Neural crest cell (in vitro differentiated cells): ENCODE measurements around the gene TMEM259. TPM values are rescaled to one million over a fixed set of nuclear protein-coding genes. Genes with fewer than 3 reads are reported as not detected.

Source experiments
- DNase-seq: peaks from one replicate; pipeline ENCODE4 v3.0.0; 2021; ENCODE audit warnings: low read depth, mixed read lengths, low spot score
- H3K27ac Mint-ChIP-seq: one replicate; pipeline ENCODE4 v1.8.0; 2021; ENCODE audit warnings: mild to moderate bottlenecking, mixed read lengths; ENCODE audit not compliant: unreplicated experiment
- H3K27me3 Mint-ChIP-seq: 2 replicates; pipeline ENCODE4 v1.8.0; 2021; ENCODE audit warnings: low read depth, mild to moderate bottlenecking, mixed read lengths
- H3K36me3 Mint-ChIP-seq: 2 replicates; pipeline ENCODE4 v1.8.0; 2021; ENCODE audit warnings: low read depth, mild to moderate bottlenecking, mixed read lengths
- H3K4me1 Mint-ChIP-seq: 2 replicates; pipeline ENCODE4 v1.8.0; 2021; ENCODE audit warnings: mixed read lengths
- H3K4me3 Mint-ChIP-seq: one replicate; pipeline ENCODE4 v1.8.0; 2021; ENCODE audit warnings: mild to moderate bottlenecking, mixed read lengths
- H3K9me3 Mint-ChIP-seq: 2 replicates; pipeline ENCODE4 v1.8.0; 2021; ENCODE audit warnings: mixed read lengths
- total RNA-seq: library from RNA; stranded (reverse); gene quantifications from 2 replicates; pipeline ENCODE4 v1.2.1, GENCODE V29; 2021
- TF ChIP-seq, protein P1 (sequence below): fragments of 200-600 bp; sonication (generic); conservative IDR thresholded peaks from 2 replicates; pipeline ENCODE4 v1.5.0; 2021; ENCODE audit warnings: antibody characterized with exemption, mild to moderate bottlenecking

Gene TMEM259
- total RNA-seq, 1 donor from 2014 or later: 170 TPM

DNA sequence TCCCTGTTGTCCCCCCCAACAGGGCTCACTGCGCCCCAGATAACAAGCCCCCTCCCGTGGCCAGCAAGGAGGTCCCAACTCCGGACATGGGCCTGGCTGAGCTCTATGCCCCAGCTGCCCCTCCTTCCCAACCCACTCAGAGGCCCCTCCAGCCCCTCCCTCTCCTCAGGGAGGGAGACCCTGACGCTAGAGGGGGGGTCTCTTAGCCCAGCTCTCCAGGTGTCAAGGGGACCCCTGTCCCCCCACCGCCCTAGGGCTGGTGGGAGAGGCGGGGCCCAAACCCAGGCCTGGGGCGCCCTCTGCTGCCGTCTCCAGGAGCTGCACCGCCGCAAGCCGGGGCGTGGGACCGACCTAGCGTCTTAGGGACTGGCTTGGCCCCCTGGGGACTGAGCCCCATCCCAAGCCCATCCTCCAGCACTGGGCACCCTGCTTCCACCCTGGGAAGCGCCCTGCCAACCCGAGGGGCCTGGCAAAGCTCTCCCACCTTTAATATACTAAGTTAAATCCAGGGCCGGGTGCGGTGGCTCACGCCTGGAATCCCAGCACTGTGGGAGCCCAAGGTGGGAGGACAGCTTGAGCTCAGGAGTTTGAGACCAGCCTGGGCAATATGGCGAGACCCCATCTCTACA, 19.3 kb downstream of the TMEM259 start:
- TF ChIP-seq, protein P1, sequence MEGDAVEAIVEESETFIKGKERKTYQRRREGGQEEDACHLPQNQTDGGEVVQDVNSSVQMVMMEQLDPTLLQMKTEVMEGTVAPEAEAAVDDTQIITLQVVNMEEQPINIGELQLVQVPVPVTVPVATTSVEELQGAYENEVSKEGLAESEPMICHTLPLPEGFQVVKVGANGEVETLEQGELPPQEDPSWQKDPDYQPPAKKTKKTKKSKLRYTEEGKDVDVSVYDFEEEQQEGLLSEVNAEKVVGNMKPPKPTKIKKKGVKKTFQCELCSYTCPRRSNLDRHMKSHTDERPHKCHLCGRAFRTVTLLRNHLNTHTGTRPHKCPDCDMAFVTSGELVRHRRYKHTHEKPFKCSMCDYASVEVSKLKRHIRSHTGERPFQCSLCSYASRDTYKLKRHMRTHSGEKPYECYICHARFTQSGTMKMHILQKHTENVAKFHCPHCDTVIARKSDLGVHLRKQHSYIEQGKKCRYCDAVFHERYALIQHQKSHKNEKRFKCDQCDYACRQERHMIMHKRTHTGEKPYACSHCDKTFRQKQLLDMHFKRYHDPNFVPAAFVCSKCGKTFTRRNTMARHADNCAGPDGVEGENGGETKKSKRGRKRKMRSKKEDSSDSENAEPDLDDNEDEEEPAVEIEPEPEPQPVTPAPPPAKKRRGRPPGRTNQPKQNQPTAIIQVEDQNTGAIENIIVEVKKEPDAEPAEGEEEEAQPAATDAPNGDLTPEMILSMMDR: peak; percentile 95
- H3K36me3 Mint-ChIP-seq: peaks cover 5% of the 10 kb centered on the region
- no peak overlapping the region for H3K4me3 Mint-ChIP-seq

DNA sequence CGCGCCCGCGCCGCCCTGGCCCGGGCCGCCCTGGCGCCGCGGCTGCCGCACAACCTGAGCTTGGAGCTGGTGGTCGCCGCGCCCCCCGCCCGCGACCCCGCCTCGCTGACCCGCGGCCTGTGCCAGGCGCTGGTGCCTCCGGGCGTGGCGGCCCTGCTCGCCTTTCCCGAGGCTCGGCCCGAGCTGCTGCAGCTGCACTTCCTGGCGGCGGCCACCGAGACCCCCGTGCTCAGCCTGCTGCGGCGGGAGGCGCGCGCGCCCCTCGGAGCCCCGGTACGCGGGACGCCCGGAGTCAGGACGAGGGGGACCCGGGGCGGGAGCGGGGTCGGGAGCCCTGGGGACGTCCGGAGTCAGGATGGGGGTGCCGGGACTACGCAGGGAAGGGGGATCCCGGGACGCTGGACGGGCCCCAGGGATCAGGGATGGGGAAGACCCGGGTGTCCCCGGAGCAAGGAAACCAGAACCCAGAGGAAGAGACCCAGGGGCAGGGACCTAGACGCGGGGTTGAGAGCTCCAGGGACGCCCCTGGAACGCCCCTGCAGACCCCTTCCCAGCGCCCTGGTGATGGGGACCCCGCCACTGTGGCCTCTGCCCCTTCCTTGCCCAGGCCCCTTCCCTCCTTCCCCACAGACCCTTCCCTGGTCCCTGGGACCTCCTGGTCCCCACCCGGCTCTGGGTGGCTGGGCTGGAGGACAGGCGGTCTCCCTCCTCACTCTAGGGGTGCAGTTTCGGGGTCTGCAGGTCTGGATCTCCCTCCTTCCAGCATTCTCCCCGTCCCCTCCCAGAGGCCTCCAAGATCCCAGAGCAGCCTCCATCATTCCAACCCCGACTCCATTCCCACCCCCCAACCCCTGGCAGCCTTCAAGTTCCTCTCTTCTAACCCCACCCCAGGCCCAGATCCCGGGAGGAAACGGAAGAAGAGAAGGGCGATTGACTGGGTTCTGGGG, 20.1 kb downstream of the TMEM259 start:
- Mint-ChIP-seq H3K4me1 (peaks cover 4% of the 10 kb centered on the region), H3K27me3 (peaks cover 69% of the 10 kb centered on the region), H3K4me3 (no peak overlapping the region), H3K9me3 (no peaks in the 10 kb centered on the region), H3K36me3 (peaks cover 3% of the 10 kb centered on the region), H3K27ac (no peak overlapping the region)
- TF ChIP-seq, protein P1: no peak
- no peak for DNase-seq

More for the DNA sequence above, 19.3 kb downstream of the TMEM259 start:
- peaks cover 63% of the 10 kb centered on the region for H3K27me3 Mint-ChIP-seq
- no peak overlapping the region for H3K27ac Mint-ChIP-seq
- H3K9me3 Mint-ChIP-seq: no peaks in the 10 kb centered on the region
- peak; percentile 73 for DNase-seq
- H3K4me1 Mint-ChIP-seq: peaks cover 4% of the 10 kb centered on the region

DNA sequence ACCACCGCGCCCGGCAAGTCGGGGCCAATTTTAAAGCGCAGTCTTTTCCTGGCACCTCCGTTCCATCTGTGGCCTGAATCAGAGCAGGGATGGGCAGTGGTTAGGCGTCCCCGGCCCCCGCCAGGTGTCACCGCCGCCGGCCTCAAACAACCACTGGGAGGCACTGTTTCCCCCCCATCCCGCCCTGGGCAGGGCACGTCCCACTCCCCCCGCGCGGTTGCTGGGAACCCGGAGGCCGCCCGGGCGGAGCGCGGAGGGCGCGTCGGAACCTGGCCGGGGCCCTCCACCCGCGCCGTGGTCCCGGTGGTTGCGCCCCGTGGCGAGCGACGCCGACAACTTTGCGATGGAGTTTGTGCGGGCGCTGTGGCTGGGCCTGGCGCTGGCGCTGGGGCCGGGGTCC, 20.8 kb downstream of the TMEM259 start, which contains the start of gene GRIN3B:
TSS of gene GRIN3B (plus strand) at position 325 of the 400 bp plus-strand sequence. CDS start at position 344, 19 bp downstream.
- Mint-ChIP-seq H3K27me3 (peaks cover 74% of the 10 kb centered on the region), H3K4me3 (peak within 1 kb of the TSS; percentile 77)

DNA sequence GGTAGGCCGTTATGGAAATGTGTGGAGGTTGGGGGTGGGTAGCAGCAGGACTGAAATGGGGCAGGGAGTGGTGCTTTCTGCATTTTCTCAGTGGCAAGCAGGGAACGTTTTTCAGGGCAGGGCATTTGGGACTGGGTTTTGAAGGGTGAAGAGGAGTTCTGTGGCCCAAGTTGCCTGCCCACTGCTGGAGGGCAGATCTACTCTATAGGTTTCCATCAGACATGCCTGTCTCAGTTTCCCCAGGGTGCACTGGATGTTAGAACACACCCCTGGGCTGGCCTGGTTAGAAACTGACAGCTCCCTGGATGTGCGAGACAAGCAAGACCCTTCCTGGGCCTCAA, 21.6 kb downstream of the TMEM259 start:
- peaks cover 73% of the 10 kb centered on the region for H3K27me3 Mint-ChIP-seq

More for the DNA sequence above, 20.8 kb downstream of the TMEM259 start, which contains the start of gene GRIN3B:
- peak; percentile 54 for DNase-seq
- TF ChIP-seq, protein P1: peak; percentile 69
- Mint-ChIP-seq H3K27ac (no peak within 1 kb of the TSS), H3K9me3 (no peaks in the 10 kb centered on the region), H3K4me1 (peaks cover 4% of the 10 kb centered on the region), H3K36me3 (peaks cover 3% of the 10 kb centered on the region)

DNA sequence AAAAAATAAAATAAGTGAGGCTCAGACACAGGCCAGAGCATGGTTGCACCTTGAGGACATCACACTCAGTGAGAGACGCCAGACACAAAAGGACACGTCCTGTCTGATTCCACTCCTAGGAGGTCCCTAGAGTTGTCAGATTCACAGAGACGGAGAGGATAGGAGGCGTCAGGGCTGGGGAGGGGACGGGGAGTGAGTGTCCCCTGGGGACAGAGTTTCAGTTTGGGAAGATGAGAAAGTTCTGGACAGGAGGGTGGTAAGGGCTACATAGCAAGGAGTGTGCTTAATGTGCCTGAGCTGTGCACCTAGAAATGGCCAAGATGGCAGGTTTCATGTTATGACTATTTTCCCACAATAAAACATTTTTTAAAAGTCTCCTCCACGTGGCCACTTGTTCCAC, 22.9 kb downstream of the TMEM259 start:
- H3K27ac Mint-ChIP-seq: no peak overlapping the region
- TF ChIP-seq, protein P1: no peak
- no peak for DNase-seq
- H3K4me3 Mint-ChIP-seq: peak overlapping the region; percentile 72
- H3K27me3 Mint-ChIP-seq: peaks cover 71% of the 10 kb centered on the region
- peaks cover 3% of the 10 kb centered on the region for H3K36me3 Mint-ChIP-seq
- no peaks in the 10 kb centered on the region for H3K9me3 Mint-ChIP-seq
- peaks cover 4% of the 10 kb centered on the region for H3K4me1 Mint-ChIP-seq

More for the DNA sequence above, 21.6 kb downstream of the TMEM259 start:
- Mint-ChIP-seq H3K36me3 (peaks cover 3% of the 10 kb centered on the region), H3K4me3 (peak overlapping the region; percentile 77), H3K27ac (no peak overlapping the region), H3K9me3 (no peaks in the 10 kb centered on the region), H3K4me1 (peaks cover 4% of the 10 kb centered on the region)
- no peak for DNase-seq
- TF ChIP-seq, protein P1: no peak
